OCI-LY3 (cell line): Measurements from ENCODE around the gene ADD3.

Experiments
- H2AFZ ChIP-seq: fragments of 200-600, 300-600 bp; shearing (Covaris generic); 2 replicates; pipeline ENCODE4 v1.6.0; 2014; ENCODE audit warnings: antibody characterized with exemption, low read depth, low read length
- H3K27ac ChIP-seq: fragments of 200-600, 300-600 bp; sonication (generic); 2 replicates; pipeline ENCODE4 v1.5.1; 2014; ENCODE audit warnings: mild to moderate bottlenecking, low read length, moderate library complexity, mixed read lengths
- H3K27me3 ChIP-seq: fragments of 200-600, 300-600 bp; sonication (generic); 2 replicates; pipeline ENCODE4 v1.6.1; 2014; ENCODE audit warnings: low read depth, low read length, mixed read lengths
- H3K36me3 ChIP-seq: fragments of 200-600, 300-600 bp; sonication (generic); replicated peaks from 2 replicates; pipeline ENCODE3; 2014; ENCODE audit warnings: low read depth, low read length, mixed read lengths
- H3K4me1 ChIP-seq: fragments of 300-600, 200-600 bp; sonication (generic); 2 replicates; pipeline ENCODE4 v1.6.1; 2014; ENCODE audit warnings: low read length, mixed read lengths
- H3K4me2 ChIP-seq: fragments of 200-600, 300-600 bp; sonication (generic); 2 replicates; pipeline ENCODE4 v1.6.1; 2014; ENCODE audit warnings: low read length, mixed read lengths
- H3K4me3 ChIP-seq: fragments of 300-600, 200-600 bp; sonication (generic); 2 replicates; pipeline ENCODE4 v1.5.1; 2014; ENCODE audit warnings: antibody characterized with exemption, mild to moderate bottlenecking, low read length, moderate library complexity
- H3K79me2 ChIP-seq: fragments of 300-600, 200-600 bp; shearing (Covaris generic); 2 replicates; pipeline ENCODE4 v1.6.1; 2014; ENCODE audit warnings: mild to moderate bottlenecking, low read length, mixed read lengths
- H3K9ac ChIP-seq: fragments of 300-600, 200-600 bp; shearing (Covaris generic); 2 replicates; pipeline ENCODE4 v1.6.0; 2014; ENCODE audit warnings: mild to moderate bottlenecking, low read length, moderate library complexity
- H3K9me3 ChIP-seq: fragments of 200-600, 300-600 bp; shearing (Covaris generic); 2 replicates; pipeline ENCODE4 v1.6.1; 2014; ENCODE audit warnings: low read length, mixed read lengths; ENCODE audit not compliant: insufficient read depth
- H4K20me1 ChIP-seq: fragments of 200-600, 300-600 bp; sonication (generic); 2 replicates; pipeline ENCODE4 v1.6.1; 2016; ENCODE audit warnings: low read length, mixed read lengths; ENCODE audit not compliant: insufficient read depth
- EZH2phosphoT487 ChIP-seq: fragments of 200-600 bp; shearing (Covaris generic); IDR thresholded peaks from 2 replicates; pipeline ENCODE4 v1.6.1; 2018; ENCODE audit warnings: antibody characterized with exemption, mixed run types, low read depth
- TF ChIP-seq, protein P1 (sequence below): fragments of 200-600, 300-600 bp; sonication (generic); IDR thresholded peaks from 2 replicates; pipeline ENCODE4 v1.5.1; 2014; ENCODE audit warnings: antibody characterized with exemption, low read length, low read depth

Gene ADD3

DNA sequence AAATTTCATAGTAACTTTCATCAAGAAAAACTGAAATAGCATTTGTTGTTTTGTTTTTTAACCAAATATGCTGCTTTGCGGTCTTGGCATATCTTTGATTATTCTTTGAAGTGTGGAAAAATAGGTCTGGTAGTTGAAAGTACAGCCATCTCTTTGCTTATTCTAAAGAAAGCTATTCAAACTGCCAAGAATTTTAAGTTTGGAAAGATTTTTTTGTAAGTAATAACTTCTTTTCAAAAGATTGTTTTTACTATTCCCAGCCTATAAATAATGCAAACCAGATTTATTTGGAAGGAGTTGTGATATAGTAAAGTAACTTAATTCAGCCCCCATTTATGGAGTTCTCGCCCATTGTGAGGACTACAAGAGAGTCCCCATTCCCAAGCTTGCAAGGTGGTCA is 87.0 kb downstream of the ADD3 start:
- no peaks in the 10 kb centered on the region for H3K79me2 ChIP-seq
- H3K27me3 ChIP-seq = no peaks in the 10 kb centered on the region
- H3K4me3 ChIP-seq = no peak overlapping the region
- no peak overlapping the region for H3K4me2 ChIP-seq
- no peak for TF ChIP-seq EZH2phosphoT487
- no peaks in the 10 kb centered on the region for H3K36me3 ChIP-seq
- H3K9me3 ChIP-seq = no peaks in the 10 kb centered on the region
- H3K27ac ChIP-seq = no peak overlapping the region
- H4K20me1 ChIP-seq = no peaks in the 10 kb centered on the region
- H2AFZ ChIP-seq = no peak overlapping the region
- H3K4me1 ChIP-seq = no peaks in the 10 kb centered on the region
- no peak overlapping the region for H3K9ac ChIP-seq

DNA sequence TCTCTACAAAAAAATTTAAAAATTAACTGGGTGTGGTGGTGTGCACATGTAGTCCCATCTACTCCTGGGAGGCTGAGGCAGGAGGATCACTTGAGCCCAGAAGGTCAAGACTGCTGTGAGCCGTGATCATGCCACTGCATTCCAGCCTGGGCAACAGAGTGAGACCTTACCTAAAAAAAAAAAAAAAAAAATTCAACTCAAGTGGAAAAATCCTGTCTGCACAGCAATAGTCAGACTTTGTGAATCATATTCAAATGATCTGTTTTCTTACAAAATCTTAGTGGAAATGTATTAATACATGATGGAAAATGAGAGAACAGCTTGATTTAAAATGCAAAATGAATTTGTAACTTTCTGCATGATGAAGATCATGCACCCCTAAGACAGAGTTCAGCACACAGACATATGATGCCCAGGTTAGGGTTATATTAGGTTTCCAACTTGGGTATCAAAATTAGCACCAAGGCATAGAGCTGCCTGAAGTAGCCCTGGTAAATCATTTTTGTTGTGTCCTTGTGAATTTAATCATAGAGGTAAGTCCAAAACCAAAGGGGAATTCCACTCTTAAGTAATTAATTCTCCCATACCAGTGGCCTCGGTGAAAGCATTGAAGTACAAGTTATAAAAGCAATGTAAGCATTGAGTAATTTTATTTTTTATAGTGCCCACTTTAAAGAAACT is 93.8 kb downstream of the ADD3 start:
- Histone ChIP-seq H3K4me2 (peak overlapping the region; percentile 46), H3K36me3 (peaks cover 10% of the 10 kb centered on the region)

DNA sequence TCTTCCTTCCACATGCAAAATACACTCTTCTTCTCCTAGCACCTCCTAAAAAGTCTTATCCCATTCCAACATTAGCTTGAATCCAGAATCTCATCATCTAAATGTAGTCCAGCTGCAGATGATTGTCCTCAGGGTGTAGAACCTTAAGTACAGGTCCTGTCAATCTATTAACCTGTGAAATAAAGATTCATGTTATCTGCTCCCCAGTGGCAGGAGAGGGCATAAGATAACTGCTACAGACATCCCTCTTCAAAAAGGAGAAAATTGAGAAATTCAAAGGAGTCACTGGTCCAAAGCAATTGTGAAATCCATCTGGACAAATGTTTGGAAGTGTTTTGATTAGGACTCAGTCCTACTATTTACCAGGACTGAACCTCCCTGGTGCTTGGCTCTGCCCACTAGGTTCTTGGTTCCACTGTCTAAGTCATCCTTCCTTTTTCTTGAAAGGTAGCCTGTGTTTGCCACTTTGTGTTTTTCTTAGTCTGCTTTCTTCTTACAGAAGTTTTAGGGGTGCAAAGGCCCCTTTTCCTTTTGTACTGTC is 96.2 kb downstream of the ADD3 start:
- H3K27me3 ChIP-seq = no peaks in the 10 kb centered on the region
- no peak overlapping the region for H3K9ac ChIP-seq
- TF ChIP-seq EZH2phosphoT487 = no peak
- TF ChIP-seq, protein P1, sequence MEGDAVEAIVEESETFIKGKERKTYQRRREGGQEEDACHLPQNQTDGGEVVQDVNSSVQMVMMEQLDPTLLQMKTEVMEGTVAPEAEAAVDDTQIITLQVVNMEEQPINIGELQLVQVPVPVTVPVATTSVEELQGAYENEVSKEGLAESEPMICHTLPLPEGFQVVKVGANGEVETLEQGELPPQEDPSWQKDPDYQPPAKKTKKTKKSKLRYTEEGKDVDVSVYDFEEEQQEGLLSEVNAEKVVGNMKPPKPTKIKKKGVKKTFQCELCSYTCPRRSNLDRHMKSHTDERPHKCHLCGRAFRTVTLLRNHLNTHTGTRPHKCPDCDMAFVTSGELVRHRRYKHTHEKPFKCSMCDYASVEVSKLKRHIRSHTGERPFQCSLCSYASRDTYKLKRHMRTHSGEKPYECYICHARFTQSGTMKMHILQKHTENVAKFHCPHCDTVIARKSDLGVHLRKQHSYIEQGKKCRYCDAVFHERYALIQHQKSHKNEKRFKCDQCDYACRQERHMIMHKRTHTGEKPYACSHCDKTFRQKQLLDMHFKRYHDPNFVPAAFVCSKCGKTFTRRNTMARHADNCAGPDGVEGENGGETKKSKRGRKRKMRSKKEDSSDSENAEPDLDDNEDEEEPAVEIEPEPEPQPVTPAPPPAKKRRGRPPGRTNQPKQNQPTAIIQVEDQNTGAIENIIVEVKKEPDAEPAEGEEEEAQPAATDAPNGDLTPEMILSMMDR = no peak
- no peak overlapping the region for H3K4me3 ChIP-seq
- no peaks in the 10 kb centered on the region for H3K79me2 ChIP-seq
- no peak overlapping the region for H2AFZ ChIP-seq
- peaks cover 10% of the 10 kb centered on the region for H3K36me3 ChIP-seq
- H3K27ac ChIP-seq = no peak overlapping the region
- peaks cover 36% of the 10 kb centered on the region for H3K4me1 ChIP-seq
- 0 out of 2 replicates have a peak, but pooled peaks cover 8% of the 10 kb centered on the region for H3K9me3 ChIP-seq
- no peaks in the 10 kb centered on the region for H4K20me1 ChIP-seq
- H3K4me2 ChIP-seq = no peak overlapping the region

More for the DNA sequence above, 93.8 kb downstream of the ADD3 start:
- H3K9me3 ChIP-seq = 0 out of 2 replicates have a peak, but pooled peaks cover 8% of the 10 kb centered on the region
- H2AFZ ChIP-seq = no peak overlapping the region
- H3K4me1 ChIP-seq = peaks cover 36% of the 10 kb centered on the region
- H3K27ac ChIP-seq = peak overlapping the region; percentile 59
- H3K9ac ChIP-seq = no peak overlapping the region
- no peaks in the 10 kb centered on the region for H3K27me3 ChIP-seq
- H4K20me1 ChIP-seq = no peaks in the 10 kb centered on the region
- no peaks in the 10 kb centered on the region for H3K79me2 ChIP-seq
- peak overlapping the region; percentile 18 for H3K4me3 ChIP-seq
- TF ChIP-seq EZH2phosphoT487 = no peak
- TF ChIP-seq, protein P1 = no peak

DNA sequence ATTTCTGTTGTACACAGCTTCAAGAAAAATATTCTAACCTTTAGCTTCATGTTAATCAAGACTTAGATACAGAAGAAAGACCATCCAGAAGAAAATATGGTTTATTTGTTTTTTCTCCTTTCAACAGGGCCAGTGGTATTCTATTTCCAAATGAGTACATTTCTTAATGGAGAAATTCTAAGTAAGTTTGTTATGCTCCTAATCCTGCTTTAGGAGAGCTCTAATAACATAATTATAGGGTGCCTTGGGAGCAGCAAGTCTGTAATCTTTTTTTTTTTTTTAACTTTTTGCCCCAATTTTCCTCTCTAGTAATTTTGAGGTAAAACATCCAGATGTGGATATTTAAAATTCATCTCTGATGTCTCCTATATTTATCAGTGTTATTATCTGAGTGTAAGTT is 98.1 kb downstream of the ADD3 start:
- no peak overlapping the region for H3K27ac ChIP-seq
- no peak overlapping the region for H2AFZ ChIP-seq
- TF ChIP-seq, protein P1 = no peak
- no peak for TF ChIP-seq EZH2phosphoT487
- H3K27me3 ChIP-seq = no peaks in the 10 kb centered on the region
- peaks cover 10% of the 10 kb centered on the region for H3K36me3 ChIP-seq
- H3K9ac ChIP-seq = no peak overlapping the region
- H3K9me3 ChIP-seq = 0 out of 2 replicates have a peak, but pooled peaks cover 8% of the 10 kb centered on the region
- H4K20me1 ChIP-seq = no peaks in the 10 kb centered on the region
- no peaks in the 10 kb centered on the region for H3K79me2 ChIP-seq
- H3K4me2 ChIP-seq = no peak overlapping the region
- H3K4me1 ChIP-seq = peaks cover 36% of the 10 kb centered on the region
- no peak overlapping the region for H3K4me3 ChIP-seq
